NOMO-1 treated with DMSO at 0.1 percent for 48 hours (cell line): ENCODE results near the gene CDSN.

Source experiments
- DNase-seq: peaks from one replicate; lab custom pipeline; 2025; ENCODE audit not compliant: unreplicated experiment; lab: John Stamatoyannopoulos, UW

Gene CDSN

DNA sequence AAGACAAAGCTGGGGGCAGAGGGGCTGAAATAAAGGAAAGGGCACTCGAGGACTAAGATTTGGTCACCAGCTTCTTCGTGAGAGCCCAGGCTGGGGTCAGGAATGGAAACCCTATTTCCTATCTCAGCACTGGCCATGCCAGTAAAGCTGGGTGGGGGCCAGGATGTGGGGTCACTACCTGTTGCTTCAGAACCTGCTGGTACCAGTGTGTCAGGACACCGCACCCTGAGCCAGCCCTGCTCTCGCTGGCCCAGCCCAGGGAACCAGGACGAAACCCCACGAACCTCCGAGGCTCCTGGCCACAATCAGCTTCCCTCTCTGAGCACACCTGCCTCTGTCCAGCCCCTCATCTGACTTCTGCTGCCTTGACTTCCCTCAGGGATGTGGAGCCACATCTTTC is 2.1 kb downstream of the CDSN start:
- no peak for DNase-seq

DNA sequence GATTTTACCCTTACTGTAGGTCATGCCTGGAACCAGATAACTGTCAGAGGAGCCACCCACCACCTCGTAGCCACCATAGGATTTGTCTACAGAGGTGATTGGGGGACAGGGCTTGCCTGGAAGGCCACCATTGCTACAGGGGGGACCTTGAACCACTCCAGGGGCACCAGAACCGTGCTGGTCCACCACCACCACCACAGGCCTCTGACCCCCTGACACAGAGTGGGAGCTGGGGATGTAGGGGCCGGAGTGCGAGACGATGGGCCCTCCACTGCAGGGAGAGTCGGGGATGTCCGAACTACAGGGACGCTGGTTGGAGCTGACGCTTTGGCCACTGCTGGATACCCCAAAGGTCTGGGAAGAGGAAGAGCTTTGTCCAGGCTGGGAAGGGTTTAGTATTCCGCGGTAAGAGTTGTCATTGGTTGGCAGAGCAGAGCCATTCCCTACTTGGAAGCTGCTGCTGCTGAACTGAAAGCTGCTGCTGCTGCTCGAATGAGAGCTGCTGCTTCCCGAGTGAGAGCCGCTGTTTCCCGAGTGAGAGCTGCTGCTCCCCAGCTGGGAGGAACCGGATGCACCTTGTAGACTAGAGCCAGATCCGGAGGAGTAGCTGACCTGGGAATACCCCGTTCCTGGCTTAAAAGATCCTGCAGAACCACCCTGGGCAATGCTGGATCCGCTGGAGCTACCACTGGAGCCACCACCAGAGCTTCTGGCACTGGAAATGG is 3.4 kb downstream of the CDSN start:
- no peak for DNase-seq

DNA sequence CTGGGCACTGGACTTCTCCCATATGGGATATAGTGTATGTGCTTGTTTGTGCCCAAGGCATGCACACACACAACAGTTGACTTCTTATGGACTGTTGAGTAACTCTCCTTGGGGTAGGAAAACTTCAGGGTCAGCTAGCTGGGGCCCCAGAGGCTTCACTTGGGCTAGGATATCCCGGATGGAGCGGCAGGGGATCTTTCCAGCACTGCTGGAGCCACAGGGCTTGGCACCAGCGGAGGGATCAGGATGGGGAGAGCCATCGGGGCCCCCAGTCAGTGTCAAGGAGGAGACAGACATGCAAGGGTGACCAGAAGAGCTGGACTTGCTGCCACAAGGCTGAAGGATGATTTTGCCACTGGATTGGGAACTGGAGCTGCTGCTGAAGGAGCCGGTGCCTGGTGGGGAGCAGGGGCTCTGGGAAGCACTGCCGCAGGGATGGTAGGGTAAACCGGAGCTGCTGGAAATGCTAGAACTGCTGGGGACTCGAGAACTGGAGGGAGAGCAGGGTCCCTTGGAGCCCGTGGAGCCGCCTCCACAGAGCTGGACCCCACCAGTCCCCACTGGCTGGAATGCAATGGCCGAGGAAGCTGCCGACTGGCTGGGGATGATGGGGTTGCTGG is 4.2 kb downstream of the CDSN start:
- no peak for DNase-seq

DNA sequence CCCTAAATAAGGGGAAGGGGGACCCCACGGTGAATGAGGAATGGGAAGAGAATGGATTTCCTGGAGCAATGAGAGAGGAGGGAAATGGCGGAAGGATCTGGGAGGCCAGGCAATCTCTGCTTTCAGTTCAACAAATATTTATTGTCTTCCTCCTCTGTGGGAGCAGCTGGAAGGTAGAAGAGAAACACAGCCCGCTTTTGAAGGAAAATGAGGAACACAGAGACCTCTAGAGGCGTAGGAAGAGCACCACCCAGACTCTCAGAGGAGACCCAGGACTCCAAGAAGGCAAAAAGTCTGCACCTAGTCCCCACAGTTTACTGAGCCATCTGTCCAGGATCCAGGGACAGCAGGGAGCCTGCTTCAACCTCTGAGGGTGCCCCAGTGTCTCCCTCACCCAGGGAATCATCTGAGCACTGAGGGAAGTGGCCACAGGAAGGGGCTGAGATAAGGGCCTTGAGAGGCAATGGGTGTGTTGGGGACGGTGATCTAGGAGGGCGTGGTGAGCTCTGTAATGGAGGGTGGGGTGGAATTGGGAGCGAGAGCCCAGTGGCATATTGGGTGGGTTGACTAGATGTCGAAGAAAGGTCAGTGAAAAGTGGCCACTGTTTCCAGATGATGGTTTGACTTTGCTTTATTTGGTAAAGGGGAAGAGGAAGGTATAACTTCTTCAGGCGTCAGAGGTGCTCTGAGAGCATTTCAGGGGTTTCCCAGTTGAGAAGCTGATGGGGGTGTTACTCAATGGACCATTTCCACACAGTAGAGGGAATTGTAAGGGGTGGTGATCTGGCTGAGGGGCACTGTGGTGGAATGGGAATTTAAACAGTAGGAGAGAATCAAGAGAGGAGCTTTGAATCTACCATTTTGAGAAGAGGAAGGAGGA is 5.0 kb downstream of the CDSN start:
- peak; percentile 8 for DNase-seq

DNA sequence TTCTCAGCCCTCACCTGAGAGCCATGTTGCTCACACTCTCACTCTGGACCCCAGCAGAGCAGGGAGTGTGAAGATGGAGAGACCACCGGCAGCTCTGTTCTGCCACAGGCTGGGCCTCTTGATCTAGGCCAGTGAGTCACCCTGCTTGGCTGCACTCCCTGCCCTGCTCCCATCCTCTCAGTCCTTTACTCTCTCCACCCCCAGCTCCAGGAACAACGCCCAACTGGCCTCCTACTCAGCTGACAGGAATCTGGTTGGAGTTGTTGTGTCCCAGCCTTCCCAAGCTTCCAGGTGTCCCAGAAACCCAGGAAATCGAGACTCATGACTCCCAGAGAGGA is 5.7 kb downstream of the CDSN start, which contains the start of gene PSORS1C1:
PSORS1C1 (plus strand) TSS at position 260 of the 338 bp plus-strand sequence. CDS start 14,833 bp downstream, outside the sequence.
- no peak for DNase-seq

GRCh38 chr6:31113861-31114540 is 6.2 kb downstream of the CDSN start:
- no peak for DNase-seq

GRCh38 chr6:31112478-31112877 is 7.8 kb downstream of the CDSN start, which contains the start of gene C6orf15:
TSS of gene C6orf15 (minus strand) at chr6:31112575. CDS start at chr6:31112555, 20 bp downstream.
- DNase-seq, result no peak

GRCh38 chr6:31111712-31112111 is 8.5 kb downstream of the CDSN start:
- DNase-seq, result no peak

GRCh38 chr6:31110825-31111582 is 9.2 kb downstream of the CDSN start:
- no peak for DNase-seq

DNA sequence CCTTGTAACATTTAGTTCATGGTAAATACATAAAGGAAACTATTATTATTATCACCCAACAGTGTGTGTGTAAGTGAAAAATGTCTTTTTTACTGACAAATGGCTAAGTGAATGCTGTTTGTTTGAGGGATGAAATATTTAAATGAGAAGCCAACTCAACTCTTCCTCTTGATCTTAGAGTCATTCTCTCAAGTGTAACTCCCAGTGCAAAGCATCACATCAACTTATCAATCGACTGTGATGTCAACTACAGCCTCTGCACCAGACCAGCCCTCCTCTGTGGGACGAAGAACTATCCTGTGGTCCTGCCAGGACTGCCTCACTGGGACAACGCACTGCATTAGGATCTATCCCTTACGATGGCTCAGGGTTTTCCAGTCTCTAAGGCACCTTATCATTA is 13.2 kb downstream of the CDSN start:
- DNase-seq, result no peak

DNA sequence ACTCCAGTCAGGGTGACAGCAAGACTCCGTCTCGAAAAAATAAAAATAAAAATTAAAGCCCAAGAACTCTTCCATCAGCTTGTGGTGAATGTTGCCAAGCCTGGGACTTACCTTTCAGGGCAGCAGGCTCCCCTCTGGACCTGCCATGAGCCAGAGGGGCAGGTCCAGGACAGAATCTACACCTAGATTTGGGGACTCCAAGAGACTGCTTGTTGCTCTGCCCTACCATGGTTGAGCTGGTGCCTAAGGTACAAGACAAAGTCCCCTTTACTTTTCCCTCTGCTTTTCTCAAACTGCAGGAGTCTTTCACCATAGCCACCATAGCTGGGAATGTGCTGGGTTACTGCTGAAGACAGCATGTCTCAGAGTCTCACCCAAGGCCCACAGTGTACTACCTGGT is 17.1 kb downstream of the CDSN start:
- DNase-seq, result no peak

- DNase-seq, result no peak
These were observed 21.8 kb downstream of the CDSN start for GRCh38 chr6:31098449-31098938.

DNA sequence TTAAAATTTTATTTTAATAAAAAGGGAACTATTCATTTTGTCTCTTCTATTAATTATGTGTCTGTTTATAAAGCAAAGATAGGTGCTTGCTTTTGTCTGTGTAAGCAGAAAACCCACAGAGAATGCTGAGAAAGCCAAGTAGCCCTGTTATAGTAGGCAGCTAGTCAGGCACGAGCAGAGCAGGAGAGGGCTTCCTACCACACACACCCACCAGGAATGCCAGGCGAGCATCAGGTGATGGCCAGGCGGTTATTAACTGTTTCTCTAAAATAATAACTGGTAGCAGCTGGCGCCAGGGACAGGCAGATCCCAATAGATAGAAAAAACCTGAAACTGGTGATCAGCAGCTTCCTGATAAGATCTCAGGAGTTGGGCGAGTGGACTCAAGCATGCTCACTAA is 23.6 kb downstream of the CDSN start:
- no peak for DNase-seq

DNA sequence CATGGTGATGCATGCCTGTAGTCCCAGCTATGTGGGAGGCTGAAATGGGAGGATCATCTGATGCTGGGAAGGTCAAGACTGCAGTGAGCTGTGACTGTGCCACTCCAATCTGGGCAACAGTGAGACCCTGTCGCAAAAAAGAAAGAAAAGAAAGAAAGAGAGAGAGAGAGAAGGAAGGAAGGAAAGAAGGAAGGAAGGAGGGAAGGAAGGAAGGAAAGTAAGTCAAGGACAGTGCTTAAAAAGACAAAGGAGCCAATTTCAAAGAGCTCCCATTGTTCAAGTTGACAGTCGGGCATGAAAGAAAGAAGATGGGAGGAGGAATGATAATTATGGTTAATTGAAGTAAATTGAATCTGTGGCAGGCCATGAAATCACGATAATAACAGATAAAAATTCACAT is 24.0 kb downstream of the CDSN start:
- no peak for DNase-seq

- DNase-seq, result peak; percentile 60
These were observed 25.8 kb downstream of the CDSN start for GRCh38 chr6:31094389-31094881.

GRCh38 chr6:31092769-31093505 is 27.3 kb downstream of the CDSN start:
- no peak for DNase-seq

GRCh38 chr6:31092238-31092637 is 28.0 kb downstream of the CDSN start:
- DNase-seq, result no peak

- no peak for DNase-seq
These were observed 28.6 kb downstream of the CDSN start for GRCh38 chr6:31091680-31092079.

DNA sequence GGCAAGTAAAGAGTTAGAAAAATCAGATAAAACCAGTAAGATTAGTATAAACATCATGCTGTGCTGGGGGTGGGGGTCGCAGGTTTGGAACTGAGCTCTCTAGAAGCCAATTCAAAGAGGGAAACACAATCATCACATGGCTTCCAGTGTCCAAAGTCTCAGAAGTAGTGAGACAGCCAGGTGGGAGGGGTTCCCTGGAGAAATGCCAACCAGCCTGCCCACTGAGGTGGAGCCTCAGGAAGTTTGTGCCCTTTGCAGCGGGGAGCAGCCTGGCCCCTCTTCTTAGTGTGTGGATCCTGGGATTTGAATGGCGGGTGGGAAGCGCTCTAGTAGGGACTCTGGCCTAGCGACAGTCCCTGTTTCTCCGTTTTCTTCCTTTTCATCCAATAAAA is 29.3 kb downstream of the CDSN start:
- no peak for DNase-seq
